Body of pancreas (tissue), 4 donors: ENCODE data around the gene KLK6. TPM values are rescaled to one million over a fixed set of nuclear protein-coding genes. Genes with fewer than 3 reads are reported as not detected.

Experiments
- ATAC-seq: fragments of 150-250 bp; one replicate; pipeline ENCODE4 v1.9.1; 2016
- DNase-seq, 4 donors: peaks; one replicate each; pipeline ENCODE4 v3.0.0-alpha.2; 2019
- H3K27ac ChIP-seq, 4 donors: fragments of 200-600 bp; sonication (generic); 1 replicate in 3 of 4; 2 replicates in 1 of 4; pipeline versions ENCODE4 v1.5.1 to v1.6.1; 2016 to 2019; ENCODE audit warnings: mild to moderate bottlenecking in 1 of 4, mixed read lengths in 1 of 4, moderate library complexity in 1 of 4
- H3K27me3 ChIP-seq, 2 donors: fragments of 200-600 bp; sonication (generic); one replicate each; pipeline ENCODE4 v1.6.0; 2016; ENCODE audit warnings: mild to moderate bottlenecking in 1 of 2
- H3K36me3 ChIP-seq, 2 donors: fragments of 200-600 bp; sonication (generic); replicated peaks in 1 of 2; 2 replicates each; pipeline ENCODE4 v1.5.1; 2016; ENCODE audit warnings: low read depth in 2 of 2; ENCODE audit not compliant: insufficient read depth in 1 of 2
- H3K4me1 ChIP-seq: fragments of 200-600 bp; sonication (generic); one replicate; pipeline ENCODE4 v1.6.0; 2016
- H3K4me3 ChIP-seq, 2 donors: fragments of 200-600 bp; sonication (generic); 1 replicate in 1 of 2; 2 replicates in 1 of 2; pipeline ENCODE4 v1.5.1; 2016 to 2019
- H3K9me3 ChIP-seq, 3 donors: fragments of 200-600 bp; sonication (generic); 1 replicate in 2 of 3; 2 replicates in 1 of 3; pipeline ENCODE4 v1.5.1; 2016
- POLR2A ChIP-seq, 3 donors: fragments of 450-650 bp; IDR thresholded peaks; one replicate each; pipeline ENCODE4 v1.6.1; 2016; ENCODE audit warnings: antibody characterized with exemption in 3 of 3, mild to moderate bottlenecking in 2 of 3
- WGBS, 2 donors: methylation state at CpG; one replicate each; pipeline ENCODE4 v1.1.5; 2017; 5-methylcytosine and 5-hydroxymethylcytosine counted together
- intact Hi-C: fragments of 100-400 bp; cut with DNase I; formaldehyde crosslinking; loops from one replicate; pipeline ENCODE4 v1.15.1; 2023
- total RNA-seq, 2 donors: library from RNA; depleted of rRNA; stranded (reverse); fragments of >200 nt; gene quantifications; one replicate each; pipeline ENCODE4 v1.1.0, GENCODE V29; 2016
- TF ChIP-seq, protein P1 (sequence below), 7 experiments: fragments of 450-650 bp in 4 of 7; fragments of 200-600 bp in 3 of 7; sonication (generic) in 3 of 7; IDR thresholded peaks; one replicate each; pipeline ENCODE4 v1.5.1; 2016 to 2019; ENCODE audit warnings: antibody characterized with exemption in 7 of 7

Gene KLK6
- total RNA-seq, 2 donors from 2014 or later = not detected

DNA sequence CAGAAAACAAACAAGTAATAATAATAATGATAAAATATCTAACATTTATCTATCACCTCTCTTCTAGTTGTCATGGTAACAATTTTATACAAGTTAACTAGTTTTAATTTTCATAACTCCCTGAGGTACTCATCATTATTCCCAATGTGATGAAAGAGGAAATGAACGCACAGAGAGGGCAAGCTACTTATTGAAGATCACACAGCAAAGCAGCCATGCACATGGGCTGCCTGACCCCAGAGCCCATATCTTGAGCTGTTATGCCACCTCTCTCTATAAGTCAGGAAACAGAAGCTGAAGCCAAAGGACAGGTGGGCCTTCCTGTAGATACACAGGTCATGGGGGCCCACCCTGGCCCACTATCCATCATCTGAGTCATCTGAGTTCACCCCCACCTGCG lies 53.3 kb downstream of the KLK6 start:
- no peak overlapping the region for H3K4me3 ChIP-seq
- no peak for TF ChIP-seq POLR2A (IDR thresholded peaks at IDR 0.05)
- intact Hi-C loops = no loop called here
- no peak overlapping the region for H3K27ac ChIP-seq
- no peaks in the 10 kb centered on the region for H3K4me1 ChIP-seq
- no peak for DNase-seq
- 42 to 63% methylated on average over 2 of the region's 2 CpGs for WGBS, 2 donors
- H3K9me3 ChIP-seq = no peaks in the 10 kb centered on the region
- no peaks in the 10 kb centered on the region for H3K36me3 ChIP-seq
- no peak for ATAC-seq
- no peaks in the 10 kb centered on the region for H3K27me3 ChIP-seq

DNA sequence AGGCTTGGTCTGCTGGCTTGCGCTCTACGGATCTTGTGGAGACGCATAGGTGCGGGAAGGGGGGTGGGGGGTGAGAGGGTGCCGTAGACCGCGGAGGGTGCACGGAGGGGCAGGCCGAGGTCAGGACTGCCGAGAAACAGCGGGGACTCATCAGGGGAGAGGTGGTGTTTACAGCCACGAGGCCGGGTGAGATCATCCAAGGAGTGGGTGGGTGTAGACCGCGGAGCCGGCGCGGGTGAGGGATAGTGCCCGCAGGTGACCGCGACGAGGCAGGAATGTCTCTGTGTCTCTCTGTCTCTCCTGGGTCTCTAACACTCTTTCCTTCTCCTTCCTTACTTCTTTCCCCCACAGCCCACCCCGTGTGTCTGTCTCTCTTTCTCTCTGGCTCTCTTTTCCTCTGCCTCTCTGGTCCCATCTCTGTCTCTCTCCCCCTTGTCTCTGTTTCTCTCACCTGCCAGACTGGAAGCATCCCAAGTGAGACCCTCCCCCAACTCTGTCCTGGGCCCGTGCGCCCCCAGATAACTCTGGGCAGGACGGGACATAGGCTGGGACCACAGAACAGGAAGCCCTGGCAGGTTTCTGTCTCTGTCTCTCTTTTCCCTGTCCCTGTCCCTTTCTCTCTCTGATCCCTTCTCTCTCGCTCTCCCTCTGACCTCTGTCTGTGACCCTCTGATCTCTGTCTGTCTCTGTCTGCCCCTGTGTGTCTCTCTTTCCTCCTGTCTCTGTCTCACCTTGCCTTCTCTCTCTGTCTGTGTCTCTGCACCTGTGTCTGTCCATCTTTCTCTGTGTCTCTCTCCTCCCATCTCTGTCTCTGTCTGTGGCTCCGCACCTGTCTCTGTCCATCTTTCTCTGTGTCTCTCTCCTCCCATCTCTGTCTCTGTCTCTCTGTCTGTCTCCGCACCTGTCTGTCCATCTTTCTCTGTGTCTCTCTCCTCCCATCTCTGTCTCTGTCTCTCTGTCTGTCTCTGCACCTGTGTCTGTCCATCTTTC lies 56.4 kb downstream of the KLK6 start:
- ATAC-seq = no peak
- intact Hi-C loops = no loop called here
- Histone ChIP-seq H3K9me3 (no peaks in the 10 kb centered on the region), H3K4me1 (peaks cover 3% of the 10 kb centered on the region), H3K27me3 (no peaks in the 10 kb centered on the region), H3K27ac (no peak overlapping the region), H3K36me3 (no peaks in the 10 kb centered on the region), H3K4me3 (no peak overlapping the region)
- TF ChIP-seq, protein P1, sequence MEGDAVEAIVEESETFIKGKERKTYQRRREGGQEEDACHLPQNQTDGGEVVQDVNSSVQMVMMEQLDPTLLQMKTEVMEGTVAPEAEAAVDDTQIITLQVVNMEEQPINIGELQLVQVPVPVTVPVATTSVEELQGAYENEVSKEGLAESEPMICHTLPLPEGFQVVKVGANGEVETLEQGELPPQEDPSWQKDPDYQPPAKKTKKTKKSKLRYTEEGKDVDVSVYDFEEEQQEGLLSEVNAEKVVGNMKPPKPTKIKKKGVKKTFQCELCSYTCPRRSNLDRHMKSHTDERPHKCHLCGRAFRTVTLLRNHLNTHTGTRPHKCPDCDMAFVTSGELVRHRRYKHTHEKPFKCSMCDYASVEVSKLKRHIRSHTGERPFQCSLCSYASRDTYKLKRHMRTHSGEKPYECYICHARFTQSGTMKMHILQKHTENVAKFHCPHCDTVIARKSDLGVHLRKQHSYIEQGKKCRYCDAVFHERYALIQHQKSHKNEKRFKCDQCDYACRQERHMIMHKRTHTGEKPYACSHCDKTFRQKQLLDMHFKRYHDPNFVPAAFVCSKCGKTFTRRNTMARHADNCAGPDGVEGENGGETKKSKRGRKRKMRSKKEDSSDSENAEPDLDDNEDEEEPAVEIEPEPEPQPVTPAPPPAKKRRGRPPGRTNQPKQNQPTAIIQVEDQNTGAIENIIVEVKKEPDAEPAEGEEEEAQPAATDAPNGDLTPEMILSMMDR (IDR thresholded peaks at IDR 0.05) = no peak
- no peak for TF ChIP-seq POLR2A (IDR thresholded peaks at IDR 0.05)
- 6 to 7% methylated on average over 29 of the region's 29 CpGs for WGBS, 2 donors
- no peak for DNase-seq

DNA sequence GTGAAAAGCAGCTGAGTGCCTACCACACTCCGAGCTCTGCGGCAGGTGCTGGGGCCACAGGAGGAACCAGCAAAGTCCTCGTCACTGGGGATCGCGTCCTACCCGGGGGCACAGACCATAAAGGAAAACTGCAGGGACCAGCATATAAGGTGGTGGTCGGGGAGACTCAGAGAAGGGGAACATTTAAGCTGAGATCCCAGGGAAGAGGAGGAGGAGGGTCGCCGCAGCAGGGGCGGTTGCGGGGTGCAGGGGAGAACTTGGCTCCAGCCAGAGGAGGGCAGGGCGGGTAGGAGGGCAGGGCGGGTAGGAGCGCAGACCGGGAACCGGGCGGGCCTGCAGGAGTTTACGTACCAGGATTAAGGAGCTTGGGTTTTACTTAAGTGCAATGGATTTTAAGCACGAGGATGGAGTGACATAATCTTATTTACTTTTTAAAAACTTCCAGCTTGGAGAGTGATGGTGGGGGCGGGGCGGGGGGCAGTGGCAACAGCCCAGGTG lies 57.2 kb downstream of the KLK6 start:
- Histone ChIP-seq H3K36me3 (no peaks in the 10 kb centered on the region), H3K4me1 (peaks cover 3% of the 10 kb centered on the region), H3K9me3 (no peaks in the 10 kb centered on the region), H3K27me3 (no peaks in the 10 kb centered on the region), H3K27ac (no peak overlapping the region), H3K4me3 (no peak overlapping the region)
- ATAC-seq (no peak), DNase-seq (no peak)
- 7 to 13% methylated on average over 20 to 21 of the region's 21 CpGs for WGBS, 2 donors
- TF ChIP-seq, protein P1 (IDR thresholded peaks at IDR 0.05) = no peak
- TF ChIP-seq POLR2A (IDR thresholded peaks at IDR 0.05) = no peak
- intact Hi-C loops = no loop called here

DNA sequence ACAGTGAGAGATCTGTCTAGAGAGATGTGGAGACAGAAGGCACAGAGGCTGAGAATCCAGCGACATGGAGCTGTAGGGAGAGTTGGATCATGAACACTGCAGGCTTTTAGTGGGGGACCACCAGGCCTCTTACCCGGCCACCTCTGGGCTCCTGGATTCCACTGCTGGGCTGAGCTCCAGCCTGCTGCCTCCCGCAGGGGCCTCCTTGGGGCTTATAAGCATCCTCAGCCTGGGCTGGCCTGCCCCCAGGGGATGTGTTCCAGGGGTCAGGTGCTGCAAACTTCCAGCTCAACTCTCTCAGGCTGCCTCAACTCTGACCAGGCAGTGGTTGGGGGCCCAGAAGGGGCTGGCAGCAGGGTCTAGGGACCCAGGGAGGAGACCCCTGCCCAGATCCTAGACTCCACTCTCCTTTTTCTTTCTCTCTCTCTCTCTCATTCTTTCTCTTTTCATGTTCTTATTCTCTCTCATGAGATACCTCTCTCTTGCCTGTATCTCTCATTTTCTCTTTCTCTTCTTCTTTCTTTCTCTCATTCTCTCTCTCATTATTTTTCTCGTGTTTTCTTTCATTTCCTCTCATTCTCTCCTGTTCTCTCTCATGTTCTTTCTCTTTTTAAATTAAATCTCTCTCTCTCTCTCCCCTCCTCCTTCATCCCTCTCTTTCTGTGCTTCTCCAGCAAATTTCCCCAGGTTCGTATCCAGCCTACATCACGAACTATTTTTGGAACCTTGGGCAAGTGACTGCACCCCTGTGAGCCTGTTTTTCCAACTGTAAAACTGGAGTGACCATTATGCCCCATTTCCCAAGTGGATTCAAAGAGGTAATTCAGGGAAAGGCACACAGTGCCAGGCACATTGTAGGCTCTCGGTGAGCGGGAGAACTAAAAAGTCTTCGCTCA lies 57.9 kb downstream of the KLK6 start, which contains the start of gene KLK4:
TSS of gene KLK4 (minus strand) at position 190 of the 896 bp plus-strand sequence. CDS start 657 bp downstream, outside the sequence.
- Histone ChIP-seq H3K4me3 (no peak within 1 kb of the TSS), H3K9me3 (no peaks in the 10 kb centered on the region), H3K4me1 (peaks cover 3% of the 10 kb centered on the region), H3K27me3 (no peaks in the 10 kb centered on the region), H3K36me3 (no peaks in the 10 kb centered on the region), H3K27ac (no peak within 1 kb of the TSS)
- ATAC-seq (no peak), DNase-seq (no peak)
- 35 to 47% methylated on average over 8 to 9 of the region's 9 CpGs for WGBS, 2 donors
- intact Hi-C loops = no loop called here
- TF ChIP-seq POLR2A (IDR thresholded peaks at IDR 0.05) = no peak
- TF ChIP-seq, protein P1 (IDR thresholded peaks at IDR 0.05) = no peak

DNA sequence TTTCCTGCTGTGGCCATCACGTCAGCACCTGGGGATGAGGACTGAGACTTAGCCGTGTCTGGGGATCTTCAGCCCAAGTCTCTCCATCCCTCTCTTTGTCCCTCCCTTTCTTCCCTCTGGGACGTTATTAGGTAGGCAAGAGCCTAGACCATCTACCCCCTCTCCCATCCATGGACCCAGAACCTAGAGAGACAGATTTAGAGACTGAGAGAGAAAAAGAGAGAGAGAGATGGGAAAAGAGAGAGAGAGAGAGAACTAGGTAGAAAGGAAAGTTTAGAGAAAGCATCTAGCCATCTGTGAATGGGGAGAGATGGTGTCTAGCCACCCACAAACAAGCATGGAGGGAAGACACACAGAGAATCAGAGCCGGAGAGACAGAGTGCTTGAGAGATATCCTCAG lies 58.7 kb downstream of the KLK6 start:
- H3K36me3 ChIP-seq = no peaks in the 10 kb centered on the region
- no peaks in the 10 kb centered on the region for H3K9me3 ChIP-seq
- no peak overlapping the region for H3K27ac ChIP-seq
- no peak for TF ChIP-seq POLR2A (IDR thresholded peaks at IDR 0.05)
- TF ChIP-seq, protein P1 (IDR thresholded peaks at IDR 0.05) = no peak
- intact Hi-C loops = no loop called here
- H3K4me1 ChIP-seq = peaks cover 3% of the 10 kb centered on the region
- H3K4me3 ChIP-seq = no peak overlapping the region
- no peaks in the 10 kb centered on the region for H3K27me3 ChIP-seq
- 29 to 38% methylated on average over 4 of the region's 4 CpGs for WGBS, 2 donors
- no peak for ATAC-seq
- no peak for DNase-seq
